ENCODE data around the gene GJC2. TPM values are rescaled to one million over a fixed set of nuclear protein-coding genes. Genes with fewer than 3 reads are reported as not detected.

The GJC2 gene
- total RNA-seq, 1 experiment from 2014 or later, result 0.72 TPM

DNA sequence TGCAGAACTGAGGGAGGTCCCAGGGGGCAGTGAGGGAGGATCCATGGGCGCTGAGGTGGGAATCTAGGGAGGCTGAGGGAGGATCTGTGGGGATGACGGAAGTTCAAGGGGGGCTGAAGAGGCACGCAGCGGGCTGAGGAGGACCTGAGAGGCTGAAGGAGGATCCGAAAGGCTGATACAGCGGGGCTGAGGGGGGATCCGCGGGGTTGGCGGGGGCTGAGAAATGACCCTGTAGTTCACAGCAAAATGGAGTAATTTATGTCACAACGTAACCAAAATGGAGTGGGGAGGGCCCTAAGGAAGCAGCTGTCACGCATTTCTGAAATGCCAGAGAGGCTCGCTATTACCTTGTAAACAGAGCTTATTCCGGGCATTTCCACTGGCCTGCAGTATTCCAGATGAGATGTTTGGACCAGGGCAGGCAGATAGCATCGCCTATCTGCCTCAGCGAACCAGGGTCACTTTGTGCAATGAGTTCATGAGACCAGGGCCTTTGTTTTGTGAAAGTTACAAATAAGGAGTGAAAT, 39.7 kb upstream of the GJC2 start:
- Mint-ChIP-seq H3K9me3 (peaks cover 4% of the 10 kb centered on the region), H3K27ac (no peak overlapping the region), H3K27me3 (ENCODE audit: low read depth) (peaks cover 20% of the 10 kb centered on the region), H3K4me3 (peak overlapping the region; percentile 89), H3K36me3 (peaks cover 13% of the 10 kb centered on the region), H3K4me1 (peaks cover 7% of the 10 kb centered on the region; the same call in 1 of the 2 replicates)
- TF ChIP-seq ZBTB43 (CRISPR knock-in tag; IDR thresholded peaks at IDR 0.05), result no peak
- no peak for TF ChIP-seq CREB1 (CRISPR knock-in tag; IDR thresholded peaks at IDR 0.05)
- TF ChIP-seq ZNF263 (CRISPR knock-in tag; IDR thresholded peaks at IDR 0.05; ENCODE audit: low read depth), result no peak
- TF ChIP-seq GTF2I (CRISPR knock-in tag; conservative IDR thresholded peaks at IDR 0.05), result no peak
- TF ChIP-seq ZNF317 (CRISPR knock-in tag; IDR thresholded peaks at IDR 0.05; ENCODE audit: borderline replicate concordance, low read depth), result no peak
- TF ChIP-seq ATF2 (CRISPR knock-in tag; IDR thresholded peaks at IDR 0.05; ENCODE audit: borderline replicate concordance, low read depth), result no peak
- no peak for TF ChIP-seq ZSCAN18 (CRISPR knock-in tag; IDR thresholded peaks at IDR 0.05)
- TF ChIP-seq ETV6 (CRISPR knock-in tag; IDR thresholded peaks at IDR 0.05), result no peak
- no peak for TF ChIP-seq OVOL2 (CRISPR knock-in tag; IDR thresholded peaks at IDR 0.05; ENCODE audit: borderline replicate concordance)
- TF ChIP-seq FOXJ3 (CRISPR knock-in tag; IDR thresholded peaks at IDR 0.05; ENCODE audit: borderline replicate concordance), result no peak
- TF ChIP-seq FOXK1 (CRISPR knock-in tag; IDR thresholded peaks at IDR 0.05), result no peak
- no peak for TF ChIP-seq SP1 (CRISPR knock-in tag; conservative IDR thresholded peaks at IDR 0.05)
- no peak for TF ChIP-seq E2F5 (CRISPR knock-in tag; IDR thresholded peaks at IDR 0.05)
- TF ChIP-seq ZNF512 (CRISPR knock-in tag; IDR thresholded peaks at IDR 0.05; ENCODE audit: borderline replicate concordance), result no peak
- no peak for TF ChIP-seq ZNF671 (CRISPR knock-in tag; IDR thresholded peaks at IDR 0.05)
- TF ChIP-seq, protein P1, sequence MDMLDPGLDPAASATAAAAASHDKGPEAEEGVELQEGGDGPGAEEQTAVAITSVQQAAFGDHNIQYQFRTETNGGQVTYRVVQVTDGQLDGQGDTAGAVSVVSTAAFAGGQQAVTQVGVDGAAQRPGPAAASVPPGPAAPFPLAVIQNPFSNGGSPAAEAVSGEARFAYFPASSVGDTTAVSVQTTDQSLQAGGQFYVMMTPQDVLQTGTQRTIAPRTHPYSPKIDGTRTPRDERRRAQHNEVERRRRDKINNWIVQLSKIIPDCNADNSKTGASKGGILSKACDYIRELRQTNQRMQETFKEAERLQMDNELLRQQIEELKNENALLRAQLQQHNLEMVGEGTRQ (CRISPR knock-in tag; IDR thresholded peaks at IDR 0.05), result no peak
- TF ChIP-seq TP53 (CRISPR knock-in tag; IDR thresholded peaks at IDR 0.05), result no peak
- TF ChIP-seq, protein P2, sequence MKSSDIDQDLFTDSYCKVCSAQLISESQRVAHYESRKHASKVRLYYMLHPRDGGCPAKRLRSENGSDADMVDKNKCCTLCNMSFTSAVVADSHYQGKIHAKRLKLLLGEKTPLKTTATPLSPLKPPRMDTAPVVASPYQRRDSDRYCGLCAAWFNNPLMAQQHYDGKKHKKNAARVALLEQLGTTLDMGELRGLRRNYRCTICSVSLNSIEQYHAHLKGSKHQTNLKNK (CRISPR knock-in tag; IDR thresholded peaks at IDR 0.05), result no peak
- TF ChIP-seq, protein P3, sequence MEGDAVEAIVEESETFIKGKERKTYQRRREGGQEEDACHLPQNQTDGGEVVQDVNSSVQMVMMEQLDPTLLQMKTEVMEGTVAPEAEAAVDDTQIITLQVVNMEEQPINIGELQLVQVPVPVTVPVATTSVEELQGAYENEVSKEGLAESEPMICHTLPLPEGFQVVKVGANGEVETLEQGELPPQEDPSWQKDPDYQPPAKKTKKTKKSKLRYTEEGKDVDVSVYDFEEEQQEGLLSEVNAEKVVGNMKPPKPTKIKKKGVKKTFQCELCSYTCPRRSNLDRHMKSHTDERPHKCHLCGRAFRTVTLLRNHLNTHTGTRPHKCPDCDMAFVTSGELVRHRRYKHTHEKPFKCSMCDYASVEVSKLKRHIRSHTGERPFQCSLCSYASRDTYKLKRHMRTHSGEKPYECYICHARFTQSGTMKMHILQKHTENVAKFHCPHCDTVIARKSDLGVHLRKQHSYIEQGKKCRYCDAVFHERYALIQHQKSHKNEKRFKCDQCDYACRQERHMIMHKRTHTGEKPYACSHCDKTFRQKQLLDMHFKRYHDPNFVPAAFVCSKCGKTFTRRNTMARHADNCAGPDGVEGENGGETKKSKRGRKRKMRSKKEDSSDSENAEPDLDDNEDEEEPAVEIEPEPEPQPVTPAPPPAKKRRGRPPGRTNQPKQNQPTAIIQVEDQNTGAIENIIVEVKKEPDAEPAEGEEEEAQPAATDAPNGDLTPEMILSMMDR (IDR thresholded peaks at IDR 0.05), result no peak
- TF ChIP-seq, protein P4, sequence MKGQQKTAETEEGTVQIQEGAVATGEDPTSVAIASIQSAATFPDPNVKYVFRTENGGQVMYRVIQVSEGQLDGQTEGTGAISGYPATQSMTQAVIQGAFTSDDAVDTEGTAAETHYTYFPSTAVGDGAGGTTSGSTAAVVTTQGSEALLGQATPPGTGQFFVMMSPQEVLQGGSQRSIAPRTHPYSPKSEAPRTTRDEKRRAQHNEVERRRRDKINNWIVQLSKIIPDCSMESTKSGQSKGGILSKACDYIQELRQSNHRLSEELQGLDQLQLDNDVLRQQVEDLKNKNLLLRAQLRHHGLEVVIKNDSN (CRISPR knock-in tag; IDR thresholded peaks at IDR 0.05), result no peak
- ChIA-PET POLR2A (interaction anchor here (1.0 kb wide), 1 partner anchor 111 kb away, joined by 3 read pairs; no protein-coding TSS in a partner anchor), CTCF (interaction anchor here (0.8 to 1.8 kb wide), 5 partner anchors 19 to 110 kb away, joined by 3 to 9 read pairs (median 5); no protein-coding TSS in a partner anchor)
- DNase-seq (ENCODE audit: low spot score) (no peak), ATAC-seq (no peak)
